ENCODE measurements around the gene TMSB10.

TMSB10 gene

DNA sequence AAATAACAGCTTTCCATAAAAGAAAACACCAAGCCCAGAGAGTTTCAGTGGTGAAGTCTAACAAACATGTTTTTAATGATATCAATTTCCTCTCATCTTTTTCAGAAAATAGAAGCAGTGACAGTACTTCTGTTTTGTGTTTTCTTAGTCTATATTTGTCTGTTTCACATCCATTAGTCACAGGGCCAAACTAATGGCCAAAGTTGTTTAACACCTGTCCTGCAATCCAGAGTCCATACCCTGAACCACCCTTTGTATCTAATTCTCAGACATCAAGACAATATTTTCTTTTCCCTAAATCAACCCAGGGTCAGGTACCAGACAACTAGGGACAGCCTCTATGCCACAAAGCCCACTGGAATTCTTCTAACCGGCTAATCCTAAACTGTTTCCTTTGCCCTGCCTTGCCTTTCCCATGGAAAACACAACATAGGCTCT is 25.9 kb downstream of the TMSB10 start:
- TF ChIP-seq, protein P1, sequence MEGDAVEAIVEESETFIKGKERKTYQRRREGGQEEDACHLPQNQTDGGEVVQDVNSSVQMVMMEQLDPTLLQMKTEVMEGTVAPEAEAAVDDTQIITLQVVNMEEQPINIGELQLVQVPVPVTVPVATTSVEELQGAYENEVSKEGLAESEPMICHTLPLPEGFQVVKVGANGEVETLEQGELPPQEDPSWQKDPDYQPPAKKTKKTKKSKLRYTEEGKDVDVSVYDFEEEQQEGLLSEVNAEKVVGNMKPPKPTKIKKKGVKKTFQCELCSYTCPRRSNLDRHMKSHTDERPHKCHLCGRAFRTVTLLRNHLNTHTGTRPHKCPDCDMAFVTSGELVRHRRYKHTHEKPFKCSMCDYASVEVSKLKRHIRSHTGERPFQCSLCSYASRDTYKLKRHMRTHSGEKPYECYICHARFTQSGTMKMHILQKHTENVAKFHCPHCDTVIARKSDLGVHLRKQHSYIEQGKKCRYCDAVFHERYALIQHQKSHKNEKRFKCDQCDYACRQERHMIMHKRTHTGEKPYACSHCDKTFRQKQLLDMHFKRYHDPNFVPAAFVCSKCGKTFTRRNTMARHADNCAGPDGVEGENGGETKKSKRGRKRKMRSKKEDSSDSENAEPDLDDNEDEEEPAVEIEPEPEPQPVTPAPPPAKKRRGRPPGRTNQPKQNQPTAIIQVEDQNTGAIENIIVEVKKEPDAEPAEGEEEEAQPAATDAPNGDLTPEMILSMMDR (IDR thresholded peaks at IDR 0.05; ENCODE audit: poor library complexity, severe bottlenecking) = no peak
- Histone ChIP-seq H3K36me3 (ENCODE audit: low read depth) (no peaks in the 10 kb centered on the region), H3K4me3 (ENCODE audit: severe bottlenecking) (no peak overlapping the region), H3K27ac (ENCODE audit: poor library complexity, severe bottlenecking) (peak overlapping the region; percentile 7), H3K27me3 (ENCODE audit: insufficient read depth, poor library complexity, severe bottlenecking) (no peaks in the 10 kb centered on the region), H3K4me1 (ENCODE audit: insufficient read depth, poor library complexity, severe bottlenecking) (peaks cover 4% of the 10 kb centered on the region), H3K9me3 (ENCODE audit: severe bottlenecking) (no peaks in the 10 kb centered on the region)
- DNase-seq (ENCODE audit: low spot score) = no peak
- no peak for ATAC-seq (ENCODE audit: low read depth)

DNA sequence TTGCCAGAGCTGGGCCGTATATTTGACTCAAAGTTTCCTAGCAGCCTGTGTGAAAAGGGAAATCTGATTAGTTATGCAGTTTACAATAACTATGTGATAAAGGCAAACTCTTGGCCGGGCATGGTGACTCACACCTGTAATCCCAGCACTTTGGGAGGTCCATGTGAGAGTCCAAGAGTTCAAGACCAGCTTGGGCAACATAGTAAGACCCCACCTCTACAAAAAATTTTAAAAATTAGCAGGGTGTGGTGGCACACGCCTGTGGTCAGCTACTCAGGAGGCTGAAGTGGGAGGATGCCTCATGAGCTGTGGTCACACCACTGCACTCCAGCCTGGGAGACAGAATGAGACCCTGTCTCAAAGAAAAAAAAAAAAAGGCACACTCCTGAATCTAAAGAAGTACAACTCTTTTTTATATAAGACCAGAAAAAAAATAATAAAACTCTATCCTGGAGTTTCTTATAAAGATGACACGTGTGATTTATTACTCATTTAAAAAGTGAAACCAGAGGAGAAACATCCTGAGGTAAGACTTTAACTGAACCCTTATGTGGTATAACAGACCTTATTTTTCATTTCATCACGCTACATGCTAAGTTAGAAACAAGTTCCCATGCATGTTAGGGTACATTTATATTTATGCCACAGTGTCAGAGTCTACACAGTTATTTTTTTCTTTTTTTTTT is 32.9 kb downstream of the TMSB10 start:
- Histone ChIP-seq H3K4me3 (ENCODE audit: severe bottlenecking) (no peak overlapping the region), H3K27ac (ENCODE audit: poor library complexity, severe bottlenecking) (peak overlapping the region; percentile 31), H3K4me1 (ENCODE audit: insufficient read depth, poor library complexity, severe bottlenecking) (peaks cover 11% of the 10 kb centered on the region), H3K9me3 (ENCODE audit: severe bottlenecking) (no peaks in the 10 kb centered on the region), H3K36me3 (ENCODE audit: low read depth) (no peaks in the 10 kb centered on the region; the same call in 1 of the 2 replicates), H3K27me3 (ENCODE audit: insufficient read depth, poor library complexity, severe bottlenecking) (no peaks in the 10 kb centered on the region)
- TF ChIP-seq, protein P1 (IDR thresholded peaks at IDR 0.05; ENCODE audit: poor library complexity, severe bottlenecking) = no peak
- DNase-seq (ENCODE audit: low spot score) (no peak), ATAC-seq (ENCODE audit: low read depth) (peak; percentile 72; the same call in 2 of the 3 replicates)

DNA sequence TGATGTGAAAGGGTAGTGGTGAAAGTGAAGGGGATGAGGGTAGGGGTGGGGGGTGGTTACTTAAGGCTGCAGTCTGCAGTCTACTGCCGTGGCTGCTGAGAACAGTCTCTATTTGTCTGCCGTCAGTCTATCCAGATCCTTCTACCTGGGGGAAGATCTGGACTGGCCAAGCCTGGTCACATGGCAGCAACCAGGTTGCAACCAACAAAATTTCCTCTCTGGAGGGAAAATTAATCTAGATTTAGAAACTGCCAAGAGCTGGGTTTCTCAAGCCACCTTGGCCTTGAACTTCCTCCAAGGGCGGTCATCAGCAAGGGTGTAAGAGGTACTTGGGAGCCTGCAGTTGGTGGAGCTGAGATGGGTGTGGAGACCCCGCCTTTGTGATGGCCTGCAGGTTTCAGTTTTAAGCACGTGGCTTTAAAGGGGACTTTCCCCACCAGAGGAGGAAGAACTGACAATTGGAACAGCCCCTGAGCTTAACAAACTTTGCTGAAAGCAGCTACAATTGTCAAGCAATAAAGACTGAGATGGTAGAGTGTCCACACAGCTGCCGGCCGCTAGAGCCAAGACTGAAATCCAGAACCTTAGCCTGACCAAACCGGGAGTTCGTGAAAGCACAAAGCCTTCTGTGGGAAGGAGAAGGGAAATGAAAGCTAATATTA is 34.1 kb downstream of the TMSB10 start:
- Histone ChIP-seq H3K27ac (ENCODE audit: poor library complexity, severe bottlenecking) (peak overlapping the region; percentile 31), H3K27me3 (ENCODE audit: insufficient read depth, poor library complexity, severe bottlenecking) (no peaks in the 10 kb centered on the region), H3K9me3 (ENCODE audit: severe bottlenecking) (no peaks in the 10 kb centered on the region), H3K4me3 (ENCODE audit: severe bottlenecking) (no peak overlapping the region), H3K4me1 (ENCODE audit: insufficient read depth, poor library complexity, severe bottlenecking) (peaks cover 11% of the 10 kb centered on the region), H3K36me3 (ENCODE audit: low read depth) (peaks cover 3% of the 10 kb centered on the region; the same call in 1 of the 2 replicates)
- no peak for DNase-seq (ENCODE audit: low spot score)
- no peak for ATAC-seq (ENCODE audit: low read depth)
- TF ChIP-seq, protein P1 (IDR thresholded peaks at IDR 0.05; ENCODE audit: poor library complexity, severe bottlenecking) = no peak

DNA sequence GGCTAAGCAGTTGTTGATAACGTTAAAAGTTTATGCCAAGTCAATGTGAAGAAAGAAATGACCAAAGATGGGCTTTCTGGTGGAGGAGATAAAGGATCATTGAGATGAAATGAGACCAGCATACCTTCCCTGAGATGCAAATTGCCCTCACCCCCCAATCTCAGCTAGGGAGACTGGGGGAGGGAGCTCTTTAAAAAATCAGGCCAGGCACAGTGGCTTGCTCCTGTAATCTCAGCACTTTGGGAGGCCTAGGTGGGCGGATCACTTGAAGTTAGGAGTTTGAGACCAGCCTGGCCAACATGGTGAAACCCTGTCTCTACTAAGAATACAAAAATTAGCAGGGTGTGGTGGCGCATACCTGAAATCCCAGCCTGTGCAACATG is 34.6 kb downstream of the TMSB10 start:
- H3K9me3 ChIP-seq (ENCODE audit: severe bottlenecking) = no peaks in the 10 kb centered on the region
- ATAC-seq (ENCODE audit: low read depth) (no peak), DNase-seq (ENCODE audit: low spot score) (no peak)
- no peak overlapping the region for H3K4me3 ChIP-seq (ENCODE audit: severe bottlenecking)
- H3K27ac ChIP-seq (ENCODE audit: poor library complexity, severe bottlenecking) = peak overlapping the region; percentile 31
- peaks cover 12% of the 10 kb centered on the region for H3K4me1 ChIP-seq (ENCODE audit: insufficient read depth, poor library complexity, severe bottlenecking)
- H3K36me3 ChIP-seq (ENCODE audit: low read depth) = peaks cover 3% of the 10 kb centered on the region; the same call in 1 of the 2 replicates
- no peaks in the 10 kb centered on the region for H3K27me3 ChIP-seq (ENCODE audit: insufficient read depth, poor library complexity, severe bottlenecking)
- TF ChIP-seq, protein P1 (IDR thresholded peaks at IDR 0.05; ENCODE audit: poor library complexity, severe bottlenecking) = no peak
